SU-DHL-6 (cell line): ENCODE results near the gene CRIM1.

Experiments
- H2AFZ ChIP-seq: fragments of 200-600 bp; sonication (generic); 2 replicates; pipeline ENCODE4 v1.6.1; 2014; ENCODE audit warnings: low read depth, mild to moderate bottlenecking, moderate library complexity, mixed read lengths, antibody characterized with exemption, low read length; ENCODE audit not compliant: severe bottlenecking
- H3F3A ChIP-seq: fragments of 200-600 bp; shearing (Covaris generic); 2 replicates; pipeline ENCODE4 v1.6.0; 2016; ENCODE audit warnings: antibody characterized with exemption, mild to moderate bottlenecking; ENCODE audit not compliant: insufficient read depth
- H3K27ac ChIP-seq: fragments of 200-600 bp; sonication (generic); 2 replicates; pipeline ENCODE4 v1.5.1; 2016; ENCODE audit warnings: low read depth, mild to moderate bottlenecking, low read length, moderate library complexity, mixed read lengths
- H3K27me3 ChIP-seq: fragments of 200-600 bp; sonication (generic), shearing (Covaris generic); 2 replicates; pipeline ENCODE4 v1.6.0; 2014; ENCODE audit warnings: mild to moderate bottlenecking, low read length
- H3K36me3 ChIP-seq: fragments of 200-600 bp; sonication (generic); 2 replicates; pipeline ENCODE4 v1.6.1; 2014; ENCODE audit warnings: mild to moderate bottlenecking, low read length, mixed read lengths
- H3K4me2 ChIP-seq: fragments of 300-600, 200-600 bp; shearing (Covaris generic), sonication (generic); 2 replicates; pipeline ENCODE4 v1.6.0; 2014; ENCODE audit warnings: low read length, low read depth, mild to moderate bottlenecking; ENCODE audit not compliant: poor library complexity, severe bottlenecking
- H3K4me3 ChIP-seq: fragments of 200-600 bp; sonication (generic); 2 replicates; pipeline ENCODE4 v1.5.1; 2014; ENCODE audit warnings: antibody characterized with exemption, low read length, mild to moderate bottlenecking, mixed read lengths; ENCODE audit not compliant: insufficient read depth, poor library complexity, severe bottlenecking
- H3K79me2 ChIP-seq: fragments of 200-600 bp; sonication (generic); 2 replicates; pipeline ENCODE4 v1.6.1; 2014; ENCODE audit warnings: mild to moderate bottlenecking, low read length, moderate library complexity; ENCODE audit not compliant: insufficient read depth
- H3K9ac ChIP-seq: fragments of 200-600 bp; sonication (generic); 2 replicates; pipeline ENCODE4 v1.7.0; 2014; ENCODE audit warnings: mild to moderate bottlenecking, low read length
- H3K9me2 ChIP-seq: fragments of 200-600 bp; sonication (generic); replicated peaks from 2 replicates; pipeline ENCODE4 v1.6.1; 2014; ENCODE audit warnings: low read length; ENCODE audit not compliant: insufficient read depth
- H3K9me3 ChIP-seq: fragments of 200-600 bp; sonication (generic); 2 replicates; pipeline ENCODE4 v1.6.1; 2014; ENCODE audit warnings: low read length, mixed read lengths; ENCODE audit not compliant: insufficient read depth
- H4K20me1 ChIP-seq: fragments of 200-600 bp; sonication (generic); 2 replicates; pipeline ENCODE4 v1.6.1; 2014; ENCODE audit warnings: low read depth, mild to moderate bottlenecking, antibody characterized with exemption, low read length, moderate library complexity, mixed read lengths
- EZH2phosphoT487 ChIP-seq: fragments of 200-600 bp; sonication (generic), shearing (Covaris generic); conservative IDR thresholded peaks from 2 replicates; pipeline ENCODE4 v1.6.1; 2018; ENCODE audit warnings: mild to moderate bottlenecking, antibody characterized with exemption, low read length, moderate library complexity, mixed read lengths
- TF ChIP-seq, protein P1 (sequence below): fragments of 200-600 bp; sonication (generic); IDR thresholded peaks from one replicate; pipeline ENCODE4 v1.5.1; 2017; ENCODE audit warnings: antibody characterized with exemption, mild to moderate bottlenecking, low read length, moderate library complexity; ENCODE audit not compliant: insufficient read depth, poor library complexity, severe bottlenecking

Gene CRIM1

DNA sequence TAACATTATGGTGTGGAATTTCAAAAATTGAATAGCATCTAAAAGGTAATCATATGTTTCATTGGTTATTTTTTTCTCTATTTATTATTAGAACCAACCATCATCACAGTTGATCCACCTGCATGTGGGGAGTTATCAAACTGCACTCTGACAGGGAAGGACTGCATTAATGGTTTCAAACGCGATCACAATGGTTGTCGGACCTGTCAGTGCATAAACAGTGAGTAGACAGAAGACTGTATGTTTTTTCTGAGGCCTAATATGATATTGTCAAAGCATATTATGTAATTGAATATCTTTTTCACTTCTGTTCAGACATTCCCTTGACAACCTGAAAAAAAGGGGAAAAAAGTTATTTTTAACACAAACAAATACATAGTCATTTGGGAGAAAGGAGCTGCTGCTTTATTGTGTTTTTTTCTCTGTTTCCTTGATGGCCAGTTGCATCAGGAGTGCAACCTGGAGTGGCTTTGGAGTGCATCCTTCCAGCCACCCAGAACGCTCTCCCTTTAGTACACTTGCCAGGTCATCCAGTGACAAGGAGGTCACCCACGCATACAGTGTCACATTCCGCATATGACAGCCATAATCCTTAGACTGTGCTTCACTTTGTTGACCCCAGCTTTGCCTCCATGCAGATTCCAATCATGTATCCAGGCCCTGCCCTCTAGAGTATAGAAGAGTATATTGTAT is 143.7 kb downstream of the CRIM1 start:
- Histone ChIP-seq H3K9me3 (no peaks in the 10 kb centered on the region), H4K20me1 (no peaks in the 10 kb centered on the region), H3K4me2 (no peak overlapping the region), H3K27ac (no peak overlapping the region), H3K27me3 (no peaks in the 10 kb centered on the region), H3K79me2 (no peaks in the 10 kb centered on the region), H3K36me3 (no peaks in the 10 kb centered on the region), H3F3A (no peaks in the 10 kb centered on the region), H2AFZ (no peak overlapping the region), H3K9ac (no peak overlapping the region), H3K9me2 (no peaks in the 10 kb centered on the region), H3K4me3 (no peak overlapping the region)
- TF ChIP-seq, protein P1, sequence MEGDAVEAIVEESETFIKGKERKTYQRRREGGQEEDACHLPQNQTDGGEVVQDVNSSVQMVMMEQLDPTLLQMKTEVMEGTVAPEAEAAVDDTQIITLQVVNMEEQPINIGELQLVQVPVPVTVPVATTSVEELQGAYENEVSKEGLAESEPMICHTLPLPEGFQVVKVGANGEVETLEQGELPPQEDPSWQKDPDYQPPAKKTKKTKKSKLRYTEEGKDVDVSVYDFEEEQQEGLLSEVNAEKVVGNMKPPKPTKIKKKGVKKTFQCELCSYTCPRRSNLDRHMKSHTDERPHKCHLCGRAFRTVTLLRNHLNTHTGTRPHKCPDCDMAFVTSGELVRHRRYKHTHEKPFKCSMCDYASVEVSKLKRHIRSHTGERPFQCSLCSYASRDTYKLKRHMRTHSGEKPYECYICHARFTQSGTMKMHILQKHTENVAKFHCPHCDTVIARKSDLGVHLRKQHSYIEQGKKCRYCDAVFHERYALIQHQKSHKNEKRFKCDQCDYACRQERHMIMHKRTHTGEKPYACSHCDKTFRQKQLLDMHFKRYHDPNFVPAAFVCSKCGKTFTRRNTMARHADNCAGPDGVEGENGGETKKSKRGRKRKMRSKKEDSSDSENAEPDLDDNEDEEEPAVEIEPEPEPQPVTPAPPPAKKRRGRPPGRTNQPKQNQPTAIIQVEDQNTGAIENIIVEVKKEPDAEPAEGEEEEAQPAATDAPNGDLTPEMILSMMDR: no peak
- TF ChIP-seq EZH2phosphoT487: no peak

- Histone ChIP-seq H2AFZ (no peak overlapping the region), H3K36me3 (no peaks in the 10 kb centered on the region), H3K27me3 (no peaks in the 10 kb centered on the region), H3K9me3 (no peaks in the 10 kb centered on the region), H3F3A (no peaks in the 10 kb centered on the region), H3K27ac (no peak overlapping the region), H4K20me1 (no peaks in the 10 kb centered on the region), H3K9me2 (no peaks in the 10 kb centered on the region), H3K4me2 (no peak overlapping the region), H3K4me3 (no peak overlapping the region), H3K79me2 (no peaks in the 10 kb centered on the region), H3K9ac (no peak overlapping the region)
- TF ChIP-seq EZH2phosphoT487: no peak
- TF ChIP-seq, protein P1: no peak
Observed at GRCh38 chr2:36500072-36500471, 144.5 kb downstream of the CRIM1 start.

DNA sequence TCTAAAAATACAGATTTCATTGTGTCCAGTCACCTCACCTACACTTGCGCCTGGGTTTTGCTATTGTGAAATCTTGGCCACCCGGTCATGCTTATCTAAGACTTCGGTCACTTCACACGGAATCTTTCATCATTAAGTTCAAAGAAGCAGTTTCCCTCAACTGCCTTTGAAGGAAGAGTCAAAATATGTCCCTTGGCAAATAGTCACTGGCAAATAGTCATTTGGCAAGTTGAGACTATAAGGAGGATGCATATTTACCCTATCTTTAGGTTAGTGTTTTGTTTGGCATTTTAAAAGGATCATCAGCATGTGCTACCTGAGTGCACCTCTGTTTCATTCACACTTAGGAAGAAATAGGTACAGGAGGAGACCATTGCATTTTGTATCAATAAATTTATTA is 146.5 kb downstream of the CRIM1 start:
- Histone ChIP-seq H3K79me2 (no peaks in the 10 kb centered on the region), H3K36me3 (no peaks in the 10 kb centered on the region), H3K9ac (no peak overlapping the region), H4K20me1 (no peaks in the 10 kb centered on the region), H3K4me2 (no peak overlapping the region), H3K4me3 (no peak overlapping the region), H3K27ac (no peak overlapping the region), H3K27me3 (no peaks in the 10 kb centered on the region), H2AFZ (no peak overlapping the region), H3K9me2 (no peaks in the 10 kb centered on the region), H3K9me3 (no peaks in the 10 kb centered on the region), H3F3A (no peaks in the 10 kb centered on the region)
- no peak for TF ChIP-seq EZH2phosphoT487
- TF ChIP-seq, protein P1: no peak
